ENCODE data around the gene EIF4A2.

The EIF4A2 gene

DNA sequence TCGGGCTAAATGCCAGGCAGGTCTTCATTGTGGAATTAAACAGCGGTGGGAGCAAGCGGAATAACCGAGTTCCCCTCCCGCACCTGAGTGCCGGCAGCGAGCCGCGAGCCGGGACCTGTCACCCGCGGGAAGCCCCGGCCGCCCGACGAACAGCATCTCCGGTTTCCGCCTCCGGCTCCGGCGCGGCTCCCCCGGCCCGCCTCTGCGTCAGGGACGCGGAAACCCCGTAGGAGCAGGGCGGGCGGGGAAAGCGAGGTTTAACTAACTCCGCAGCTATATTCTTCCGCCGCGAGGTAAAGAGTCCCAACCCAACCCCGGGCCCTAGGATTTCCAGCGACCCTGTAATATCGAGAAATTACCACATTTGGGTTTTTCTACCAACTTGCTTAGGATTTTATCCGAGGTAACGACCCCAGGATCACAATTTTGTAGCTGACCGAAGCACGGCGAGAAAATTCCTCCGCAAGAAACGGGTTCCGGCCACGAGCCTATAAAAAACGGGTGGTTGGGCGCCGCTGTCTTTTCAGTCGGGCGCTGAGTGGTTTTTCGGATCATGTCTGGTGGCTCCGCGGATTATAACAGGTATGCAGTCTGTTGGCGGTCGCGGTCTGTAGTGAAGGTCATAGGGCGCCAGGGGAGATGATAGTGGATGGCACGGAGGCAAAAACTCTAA lies at the start of gene EIF4A2:
EIF4A2 (plus strand) TSS at position 520 of the 673 bp plus-strand sequence; CDS start at position 554, 34 bp downstream.
- peak; percentile 86 for DNase-seq

- DNase-seq: no peak
Observed at GRCh38 chr3:186742618-186743380, 40.6 kb upstream of the EIF4A2 start.

DNA sequence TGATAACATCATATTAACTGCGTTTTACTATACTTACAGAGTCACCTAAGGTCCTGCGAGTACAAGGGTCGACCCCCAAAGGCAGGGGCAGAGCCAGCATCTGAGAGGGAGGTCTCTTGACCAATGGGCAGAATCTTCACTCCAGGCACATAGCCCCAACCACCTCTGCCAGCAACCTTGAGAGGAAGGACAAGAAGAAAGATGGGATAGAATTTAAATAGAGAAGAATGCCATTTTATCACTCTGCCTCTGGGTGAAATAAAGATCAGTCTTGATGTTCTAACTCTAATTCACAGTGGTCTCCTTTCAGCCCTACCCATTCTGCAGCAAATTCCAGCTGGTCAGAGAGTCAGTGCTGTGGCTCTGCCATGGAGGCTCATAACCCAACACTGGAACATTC lies 39.7 kb upstream of the EIF4A2 start:
- DNase-seq: no peak

- no peak for DNase-seq
Observed at GRCh38 chr3:186746008-186746407, 37.4 kb upstream of the EIF4A2 start.

GRCh38 chr3:186750316-186750715 lies 33.1 kb upstream of the EIF4A2 start:
- DNase-seq: no peak

- DNase-seq: no peak
Observed at GRCh38 chr3:186751480-186751879, 31.9 kb upstream of the EIF4A2 start.

DNA sequence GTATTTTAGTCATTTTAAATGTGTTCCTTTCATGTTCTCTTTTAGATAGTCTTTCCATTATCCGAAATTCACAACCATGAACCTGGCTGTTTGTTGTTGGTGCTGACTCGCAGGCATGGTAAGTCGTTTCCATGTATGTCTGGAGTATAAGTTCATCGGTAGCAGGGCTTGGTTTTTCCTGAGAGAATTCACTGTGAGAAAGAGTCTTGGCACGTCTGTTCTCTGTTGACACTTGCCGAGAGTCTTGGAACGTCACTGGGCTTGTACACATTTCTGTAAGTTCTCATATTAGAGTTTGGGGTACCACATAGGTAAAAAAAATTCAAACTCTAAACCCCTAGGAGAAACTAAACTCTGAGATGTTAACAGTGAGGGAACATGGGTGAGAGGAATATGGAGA lies 29.4 kb upstream of the EIF4A2 start:
- DNase-seq: no peak

GRCh38 chr3:186754871-186755270 lies 28.5 kb upstream of the EIF4A2 start:
- DNase-seq: no peak

DNA sequence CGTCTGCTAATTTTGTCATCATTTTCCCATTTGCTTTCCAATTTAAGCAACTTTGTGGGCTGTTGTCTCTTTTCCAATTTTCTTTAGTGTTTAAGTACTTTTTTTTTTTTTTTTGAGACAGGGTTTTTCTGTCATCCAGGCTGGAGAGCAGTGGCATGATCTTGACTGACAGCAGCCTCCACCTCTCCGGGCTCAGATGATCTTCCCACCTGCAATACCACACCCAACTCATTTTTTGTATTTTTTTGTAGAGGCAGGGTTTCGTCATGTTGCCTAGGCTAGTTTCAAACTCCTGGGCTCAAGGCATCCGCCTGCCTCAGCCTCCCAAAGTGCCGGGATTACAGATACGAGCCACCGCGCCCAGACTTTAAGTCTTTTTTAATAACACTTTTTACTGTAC lies 26.2 kb upstream of the EIF4A2 start:
- DNase-seq: no peak

- DNase-seq: no peak
Observed at GRCh38 chr3:186757686-186758220, 25.6 kb upstream of the EIF4A2 start.

GRCh38 chr3:186759231-186759930 lies 24.0 kb upstream of the EIF4A2 start:
- no peak for DNase-seq

- DNase-seq: no peak
Observed at GRCh38 chr3:186760141-186760833, 23.1 kb upstream of the EIF4A2 start.

GRCh38 chr3:186760897-186761447 lies 22.4 kb upstream of the EIF4A2 start:
- DNase-seq: no peak

- DNase-seq: no peak
Observed at GRCh38 chr3:186772281-186772694, 11.1 kb upstream of the EIF4A2 start.

GRCh38 chr3:186772701-186773417 lies 10.5 kb upstream of the EIF4A2 start:
- peak; percentile 62 for DNase-seq

DNA sequence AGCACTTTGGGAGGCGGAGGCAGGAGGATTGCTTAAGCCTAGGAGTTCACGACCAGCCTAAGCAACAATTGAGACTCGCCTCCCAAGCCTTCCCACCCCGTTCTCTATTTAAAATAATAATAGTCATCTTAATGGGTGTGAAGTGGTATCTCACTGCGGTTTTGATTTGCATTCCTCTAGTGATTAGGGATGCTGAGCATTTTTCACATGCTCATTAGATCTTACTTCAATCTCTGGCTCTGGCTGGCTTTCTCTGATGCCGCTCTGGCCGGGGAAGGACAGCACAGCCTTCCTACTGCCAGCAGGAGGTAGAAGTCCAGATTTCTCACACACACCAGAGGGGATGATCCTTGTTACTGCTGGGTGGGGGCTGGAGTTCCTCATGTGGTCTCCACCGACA lies 7.4 kb upstream of the EIF4A2 start:
- DNase-seq: no peak

DNA sequence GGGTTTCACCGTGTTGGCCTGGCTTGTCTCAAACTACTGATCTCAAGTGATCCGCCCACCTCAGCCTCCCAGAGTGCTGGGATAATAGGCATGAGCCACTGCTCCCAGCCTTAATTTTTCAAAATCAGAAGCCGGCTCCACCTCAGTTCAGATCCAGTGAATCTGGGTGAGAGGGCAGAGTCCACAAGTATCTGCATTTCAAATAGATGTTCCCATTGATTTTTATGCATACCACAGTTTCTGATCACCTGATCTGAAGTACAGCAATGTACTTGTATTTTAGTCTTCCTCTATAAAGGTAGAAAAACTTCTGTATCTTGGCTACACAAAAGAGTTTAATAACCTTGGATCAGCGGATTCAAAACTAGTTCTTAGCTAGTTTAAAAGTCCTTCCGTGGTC lies 4.2 kb upstream of the EIF4A2 start:
- DNase-seq: no peak

- no peak for DNase-seq
Observed at GRCh38 chr3:186782542-186783057, 777 bp upstream of the EIF4A2 start.

DNA sequence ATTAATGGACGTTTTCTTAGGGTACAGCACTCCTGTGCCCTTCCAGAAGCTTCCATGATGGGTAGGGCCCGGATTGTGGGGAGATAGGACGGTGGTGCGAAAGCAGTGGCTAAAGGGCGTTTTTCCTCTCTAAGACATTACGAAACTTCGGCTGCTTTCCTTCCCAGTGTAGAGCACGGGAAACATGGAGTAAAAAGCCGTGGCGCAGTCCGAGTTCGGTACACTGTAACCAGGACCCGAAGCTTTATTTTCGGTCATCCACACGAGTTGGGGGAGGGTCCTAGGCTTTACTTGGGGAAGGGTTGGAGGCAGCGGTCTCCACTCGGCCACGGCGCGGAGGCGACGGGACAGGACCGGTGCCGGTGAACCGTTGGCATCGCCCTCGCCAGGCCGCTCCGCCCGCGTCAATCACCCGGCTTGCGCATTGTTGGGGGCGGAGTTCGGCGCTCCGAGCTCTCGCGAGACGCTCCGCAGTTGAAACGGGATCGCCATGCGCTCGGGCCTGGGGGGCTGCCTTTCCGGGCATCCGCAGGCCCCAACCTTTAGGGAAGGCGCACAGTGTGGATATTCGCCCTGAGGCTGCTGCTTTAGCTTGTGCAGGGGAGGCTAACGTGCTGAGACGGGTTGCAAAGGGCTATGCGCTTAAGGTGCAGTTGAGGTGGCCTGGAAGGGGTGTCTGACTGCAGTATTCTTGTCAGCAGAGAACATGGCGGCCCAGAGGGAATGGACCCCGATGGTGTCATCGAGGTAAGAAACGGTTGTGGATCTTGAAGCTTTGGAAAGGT lies 546 bp downstream of the EIF4A2 start:
- peak; percentile 73 for DNase-seq

DNA sequence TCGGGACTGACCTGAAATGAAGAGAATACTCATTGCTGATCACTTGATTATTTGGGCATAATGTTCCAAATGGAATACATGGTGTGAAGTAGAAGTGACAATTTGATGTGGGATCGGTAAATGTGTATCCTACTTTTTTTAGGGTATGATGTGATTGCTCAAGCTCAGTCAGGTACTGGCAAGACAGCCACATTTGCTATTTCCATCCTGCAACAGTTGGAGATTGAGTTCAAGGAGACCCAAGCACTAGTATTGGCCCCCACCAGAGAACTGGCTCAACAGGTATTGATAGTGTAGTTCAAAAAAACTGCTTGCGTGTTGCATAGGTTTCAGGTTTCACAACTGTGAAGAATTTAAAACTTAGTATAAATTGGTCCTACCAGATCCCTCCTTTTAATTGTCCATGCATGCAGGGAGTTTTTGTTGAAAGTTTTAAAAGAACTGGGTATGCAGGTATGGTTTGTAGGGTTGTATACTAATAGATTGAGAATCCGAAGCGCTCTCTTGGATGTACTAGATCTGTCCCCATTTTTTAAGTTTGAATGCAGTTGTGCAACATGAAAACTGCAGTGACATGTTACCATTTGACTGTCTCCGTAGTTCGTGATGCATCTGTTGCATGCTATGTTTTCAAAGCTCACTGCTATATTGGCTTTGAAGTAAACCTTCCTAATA lies 1.6 kb downstream of the EIF4A2 start:
- DNase-seq: no peak

Data from NCI-H1092 (cell line).